NCI-H1092 treated with DMSO at 0.1 percent for 48 hours (cell line): ENCODE data around the gene ITPKB.
A peak's percentile ranks its signal among the peaks of the same experiment; 100 is the strongest.
"Not testable (repeated sequence)": the region's sequence is repeated elsewhere in the genome, so short reads cannot be mapped to it uniquely, and the experiment has no call there.

Source experiments
- DNase-seq: peaks from one replicate; lab custom pipeline; 2025; lab: John Stamatoyannopoulos, UW

ITPKB gene

DNA sequence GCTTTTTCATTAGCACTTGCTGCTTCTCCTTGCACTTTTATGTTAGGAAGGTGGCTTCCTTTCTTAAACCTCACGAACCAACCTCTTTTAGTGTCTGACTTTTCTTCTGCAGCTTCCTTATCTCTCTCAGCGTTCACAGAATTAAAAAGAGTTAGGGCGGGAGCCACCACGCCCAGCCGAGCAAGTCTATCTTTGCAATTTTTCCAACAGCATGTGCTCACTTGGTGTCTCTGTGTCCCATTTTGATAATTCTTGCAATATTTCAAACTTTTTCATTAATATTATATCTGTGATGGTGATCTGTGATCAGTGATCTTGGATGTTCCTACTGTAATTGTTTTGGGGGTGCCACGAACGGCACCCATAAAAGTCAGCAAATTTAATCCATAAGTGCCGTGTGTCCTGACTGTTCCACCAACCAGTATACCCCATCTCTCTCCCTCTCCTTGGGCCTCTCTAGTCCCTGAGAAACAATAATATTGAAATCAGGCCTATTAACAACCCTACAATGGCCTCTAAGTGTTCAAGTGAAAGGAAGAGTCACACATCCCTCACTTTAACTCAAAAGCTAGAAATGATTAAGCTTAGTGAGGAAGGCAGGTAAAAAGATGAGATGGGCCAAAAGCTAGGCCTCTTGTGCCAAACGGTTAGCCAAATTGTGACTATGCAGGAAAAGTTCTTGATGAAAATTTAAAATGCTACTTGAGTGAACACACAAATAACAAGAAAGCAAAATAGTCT is 15.9 kb upstream of the ITPKB start:
- DNase-seq = no peak

DNA sequence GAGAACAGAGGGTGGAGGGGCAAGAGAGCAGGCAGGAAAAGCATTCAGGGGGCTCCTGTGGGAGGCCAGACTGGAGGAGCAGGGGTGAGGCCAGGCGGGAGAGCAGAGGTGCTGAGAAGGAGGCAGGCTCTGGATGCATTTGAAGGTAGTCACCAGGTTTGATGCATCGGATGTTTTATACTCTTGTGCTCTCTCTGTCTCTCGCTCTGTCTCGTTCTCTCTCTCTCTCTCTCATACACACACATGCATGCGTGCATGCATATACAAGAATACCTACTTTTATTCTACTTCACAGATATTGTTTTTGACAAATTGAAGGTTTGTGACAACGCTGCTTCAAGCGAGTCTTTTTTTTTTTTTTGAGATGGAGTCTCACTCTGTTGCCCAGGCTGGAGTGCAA is 15.0 kb upstream of the ITPKB start:
- no peak for DNase-seq

DNA sequence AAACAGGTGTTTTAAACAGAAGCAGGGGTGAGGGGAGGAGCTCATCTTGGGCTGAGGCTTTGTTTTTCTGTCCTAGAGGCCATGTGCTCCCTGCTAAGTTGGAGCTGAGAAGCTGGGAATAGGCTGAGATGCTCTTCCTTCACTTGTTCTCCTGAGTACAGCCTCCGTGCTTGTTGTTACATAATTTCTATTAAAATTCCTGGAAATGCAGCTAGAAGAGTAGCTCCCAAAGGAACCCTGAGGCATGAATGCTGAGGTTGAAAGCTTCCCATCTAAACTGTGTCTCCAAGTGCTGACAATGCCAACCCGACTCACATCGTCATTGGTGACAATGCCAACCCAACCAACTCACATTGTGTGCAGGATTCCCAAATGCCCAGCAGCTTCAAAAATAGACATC is 12.6 kb upstream of the ITPKB start:
- no peak for DNase-seq

DNA sequence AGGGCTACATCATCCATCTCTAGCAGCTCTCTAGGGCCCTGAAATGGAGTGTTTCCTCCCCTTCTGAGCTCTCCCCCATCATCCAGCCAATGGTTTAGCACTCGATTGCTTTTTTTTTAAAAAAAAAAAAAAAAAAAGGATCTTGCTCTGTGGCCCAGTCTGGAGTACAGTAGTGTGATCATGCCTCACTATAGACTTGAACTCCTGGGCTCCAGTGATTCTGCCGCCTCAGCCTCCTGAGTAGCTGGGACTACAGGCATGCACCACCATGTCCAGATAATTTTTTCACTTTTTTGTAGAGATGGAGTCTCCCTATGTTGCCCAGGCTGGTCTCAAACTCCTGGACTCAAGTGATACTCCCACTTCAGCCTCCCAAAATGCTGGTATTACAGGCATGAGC is 12.1 kb upstream of the ITPKB start:
- DNase-seq = no peak

DNA sequence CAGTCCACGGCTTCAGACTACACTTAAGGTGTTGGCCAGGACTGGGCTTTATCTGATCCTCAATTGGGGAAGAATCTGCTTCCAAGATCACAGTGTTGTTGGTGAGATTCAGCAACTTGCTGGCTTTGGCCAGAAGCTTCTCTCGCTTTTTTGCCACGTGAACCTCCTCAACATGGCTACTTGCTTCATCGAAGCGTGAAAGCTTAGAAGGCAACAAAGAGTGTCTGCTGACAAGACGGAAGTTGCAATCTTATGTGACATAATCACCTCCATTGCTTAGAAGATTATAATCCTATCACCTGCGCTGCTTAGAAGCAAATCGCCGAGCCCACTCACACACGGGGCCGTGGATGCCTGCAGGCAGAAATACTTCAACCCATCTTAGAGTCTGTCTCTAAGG is 10.4 kb upstream of the ITPKB start:
- no peak for DNase-seq

DNA sequence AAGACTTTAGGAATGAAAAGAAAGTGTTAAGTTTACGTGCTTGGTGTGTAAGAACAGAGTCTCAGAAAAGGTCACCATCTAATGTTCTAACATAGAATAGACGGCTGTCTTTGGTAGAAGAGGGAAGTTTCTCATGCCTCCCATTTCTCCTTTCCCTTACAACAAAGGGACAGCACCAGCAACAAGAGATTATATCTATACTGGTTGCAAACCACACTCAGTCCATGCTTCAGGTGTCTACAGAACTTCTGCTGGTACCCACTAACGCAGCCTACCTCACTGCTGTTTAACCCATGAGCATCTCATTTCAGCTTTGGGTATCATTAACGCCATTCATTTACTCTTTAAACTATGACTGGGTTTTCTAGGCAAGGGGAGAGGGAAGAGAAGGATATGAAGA is 9.2 kb upstream of the ITPKB start:
- DNase-seq = no peak

DNA sequence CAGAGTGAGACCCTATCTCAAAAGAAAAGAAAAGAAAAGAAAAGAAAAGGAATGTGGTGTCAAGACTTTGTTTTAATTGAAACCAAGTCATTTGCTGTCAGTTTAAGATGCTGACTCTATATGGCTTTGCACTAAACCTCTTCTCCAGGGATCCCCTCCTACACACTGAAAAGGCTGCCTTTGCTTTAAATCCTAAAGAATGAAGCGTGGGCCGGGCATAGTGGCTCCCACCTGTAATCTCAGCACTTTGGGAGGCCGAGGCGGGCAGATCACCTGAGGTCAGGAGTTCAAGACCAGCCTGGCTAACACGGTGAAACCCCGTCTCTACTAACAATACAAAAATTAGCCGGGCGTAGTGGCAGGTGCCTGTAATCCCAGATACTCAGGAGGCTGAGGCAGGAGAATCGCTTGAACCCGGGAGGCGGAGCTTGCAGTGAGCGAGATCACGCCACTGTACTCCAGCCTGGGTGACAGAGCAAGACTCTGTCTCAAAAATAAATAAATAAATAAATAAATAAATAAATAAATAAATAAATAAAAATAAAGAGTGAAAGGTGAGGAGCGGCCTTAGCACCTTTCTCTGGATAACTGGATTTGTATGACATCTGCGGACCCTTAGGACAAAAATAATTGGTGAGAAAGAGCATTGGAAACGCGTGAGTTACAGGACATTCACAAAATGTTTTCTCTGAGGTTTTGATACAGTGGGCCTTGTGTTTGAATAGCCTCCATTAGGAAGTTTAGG is 8.6 kb upstream of the ITPKB start:
- DNase-seq = not testable (repeated sequence)

DNA sequence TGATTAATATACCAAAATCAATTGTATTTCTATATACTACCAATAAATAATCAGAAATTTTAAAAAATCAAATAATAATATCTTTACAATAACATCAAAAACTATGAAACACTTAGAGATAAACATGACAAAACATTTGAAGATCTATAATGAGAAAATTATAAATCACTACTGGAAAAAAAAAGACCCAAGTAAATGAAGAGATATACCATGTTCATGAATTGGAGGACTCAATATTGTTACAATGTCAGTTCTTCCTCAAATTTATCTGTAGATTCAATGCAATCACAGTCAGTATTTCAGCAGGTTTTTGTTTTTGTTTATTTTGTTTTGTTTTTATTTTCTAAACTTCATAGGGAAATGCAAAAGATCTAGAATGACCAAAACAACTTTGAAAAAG is 4.2 kb upstream of the ITPKB start:
- no peak for DNase-seq

DNA sequence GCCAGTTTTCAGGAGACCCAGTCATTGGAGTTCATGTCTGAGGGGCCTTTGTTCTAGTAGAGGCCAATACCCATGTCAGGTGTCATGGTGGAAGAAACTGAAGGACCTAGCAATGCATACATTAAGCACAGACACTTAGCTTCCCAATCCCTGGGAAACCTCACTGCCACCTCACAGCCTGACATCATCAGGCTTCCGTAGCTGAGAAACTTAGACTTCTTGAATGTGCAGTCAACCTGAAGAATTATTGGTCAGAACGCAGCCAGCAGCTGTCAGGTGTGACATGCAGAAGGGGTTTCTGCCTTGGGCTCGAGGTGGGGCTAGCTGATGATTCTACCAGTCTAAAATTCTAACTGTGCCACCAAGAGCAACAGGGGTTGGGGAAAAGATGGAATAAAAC is 1.9 kb upstream of the ITPKB start:
- DNase-seq = no peak

DNA sequence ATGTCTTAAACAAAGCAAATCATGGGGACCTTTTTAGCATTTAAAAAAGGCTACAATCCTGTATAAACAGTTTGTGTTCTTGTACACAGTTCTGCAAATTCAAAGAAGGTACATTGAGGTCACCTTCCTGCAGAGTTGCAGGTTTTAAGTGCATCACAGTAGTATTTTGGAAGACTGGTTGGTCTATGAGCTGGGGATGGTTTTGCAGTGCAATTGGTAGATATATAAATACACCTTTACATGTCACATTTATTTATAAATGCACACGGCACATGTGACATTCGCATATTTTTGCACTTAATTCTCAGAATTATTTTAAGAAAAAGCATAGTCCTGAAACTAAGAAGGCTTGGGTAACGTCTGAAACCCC is 599 bp upstream of the ITPKB start:
- DNase-seq = no peak

DNA sequence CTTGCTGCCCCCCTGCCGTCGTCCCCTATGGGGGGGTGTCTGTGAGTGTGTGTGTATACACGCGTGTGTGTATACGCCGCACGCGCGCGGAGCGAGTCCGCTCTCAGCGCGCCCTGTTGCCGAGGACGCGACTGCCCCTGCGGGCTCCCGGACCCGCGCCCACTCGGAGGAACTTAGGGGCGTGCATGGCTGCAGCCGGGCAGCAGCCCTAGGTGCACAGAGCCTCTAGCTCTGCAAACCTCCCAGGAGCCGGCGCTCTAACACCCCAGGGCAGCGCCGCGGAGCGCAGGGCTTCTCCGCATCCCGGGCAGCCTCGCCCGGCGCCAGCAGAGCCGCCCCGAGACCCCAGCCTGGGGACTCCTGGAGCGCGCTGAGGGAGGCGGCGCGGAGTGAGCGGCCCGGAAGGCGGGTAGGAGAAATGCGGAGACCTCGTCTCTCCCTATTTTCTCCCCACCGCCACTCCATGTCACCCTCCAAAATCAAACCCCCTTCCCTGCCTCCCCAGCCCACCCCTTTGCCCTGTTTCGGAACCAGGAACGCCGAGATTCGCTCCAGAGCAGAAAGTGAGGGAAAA is 574 bp downstream of the ITPKB start:
- DNase-seq = peak; percentile 50

DNA sequence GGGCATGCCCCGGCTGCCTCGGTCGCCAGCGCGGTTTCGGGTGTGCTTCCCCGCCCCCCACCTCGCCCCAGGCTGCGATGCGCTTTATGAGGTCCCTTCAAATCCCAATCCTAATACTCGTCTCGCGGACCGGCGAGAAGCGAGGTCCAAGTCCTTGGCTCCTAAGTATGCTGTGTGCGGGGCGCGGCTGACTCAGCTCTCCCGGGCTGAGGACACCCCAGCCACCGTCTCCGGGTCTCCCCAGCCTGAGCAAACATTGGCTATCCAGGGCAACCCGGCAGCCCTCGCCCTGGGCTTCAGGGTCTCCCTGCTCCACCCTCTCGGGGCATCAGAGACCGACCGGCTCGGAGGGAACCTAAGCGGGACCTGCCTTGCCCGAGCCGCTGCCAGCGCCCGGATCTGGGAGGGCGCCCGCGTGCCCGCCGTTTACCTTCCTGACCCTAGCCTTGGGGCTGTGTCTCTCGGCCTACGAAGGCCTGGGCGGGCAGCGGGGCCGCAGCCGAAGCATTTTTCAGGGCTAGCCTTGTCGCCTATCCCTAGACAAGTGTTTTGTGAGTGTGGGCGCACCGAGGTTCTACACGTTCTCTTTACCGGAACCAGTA is 1.2 kb downstream of the ITPKB start:
- DNase-seq = peak; percentile 50

DNA sequence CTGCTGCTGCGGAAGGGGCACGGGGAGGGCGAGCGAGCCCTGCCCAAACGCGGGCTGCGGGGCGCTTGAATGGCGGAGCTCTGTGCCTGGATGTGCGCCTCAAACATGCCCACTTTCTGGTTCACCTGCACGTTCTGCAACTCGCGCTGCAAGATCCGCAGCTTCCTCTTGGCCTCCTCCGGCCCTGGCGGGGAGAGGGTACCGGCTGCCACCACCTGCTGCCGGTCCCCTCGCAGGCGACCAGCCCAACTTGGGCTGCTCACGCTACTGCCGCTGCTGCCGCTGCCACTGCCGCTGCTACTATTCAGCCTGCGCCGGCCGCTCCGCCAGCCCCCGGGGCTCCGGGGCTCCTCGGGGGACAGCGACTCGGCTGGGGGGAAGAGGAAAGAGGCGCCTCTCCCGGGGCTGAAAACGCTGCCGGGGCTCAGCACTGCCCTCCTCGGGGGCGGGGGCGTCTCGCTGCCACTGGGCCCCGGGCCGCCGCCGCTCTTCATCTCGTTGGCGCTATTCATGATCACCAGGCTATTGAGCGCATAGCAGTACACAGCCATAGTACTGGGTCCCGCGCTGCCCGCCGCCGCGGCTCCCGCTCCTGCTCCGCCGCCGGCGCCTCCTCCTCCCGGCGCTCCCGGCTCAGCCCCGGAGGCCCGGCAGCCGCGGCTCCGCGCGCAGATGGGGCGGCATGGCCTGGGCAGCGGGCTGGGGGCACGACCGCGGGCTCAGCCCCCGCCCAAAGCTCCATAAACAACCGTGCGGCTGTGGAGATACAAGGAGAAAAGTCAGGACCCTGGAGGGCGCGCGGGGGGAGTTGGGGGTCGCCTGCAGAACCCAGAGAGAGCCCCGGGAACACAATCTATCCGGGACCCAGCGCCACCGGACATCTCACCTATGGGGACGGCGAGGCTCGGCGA is 1.9 kb downstream of the ITPKB start:
- DNase-seq = peak; percentile 54

DNA sequence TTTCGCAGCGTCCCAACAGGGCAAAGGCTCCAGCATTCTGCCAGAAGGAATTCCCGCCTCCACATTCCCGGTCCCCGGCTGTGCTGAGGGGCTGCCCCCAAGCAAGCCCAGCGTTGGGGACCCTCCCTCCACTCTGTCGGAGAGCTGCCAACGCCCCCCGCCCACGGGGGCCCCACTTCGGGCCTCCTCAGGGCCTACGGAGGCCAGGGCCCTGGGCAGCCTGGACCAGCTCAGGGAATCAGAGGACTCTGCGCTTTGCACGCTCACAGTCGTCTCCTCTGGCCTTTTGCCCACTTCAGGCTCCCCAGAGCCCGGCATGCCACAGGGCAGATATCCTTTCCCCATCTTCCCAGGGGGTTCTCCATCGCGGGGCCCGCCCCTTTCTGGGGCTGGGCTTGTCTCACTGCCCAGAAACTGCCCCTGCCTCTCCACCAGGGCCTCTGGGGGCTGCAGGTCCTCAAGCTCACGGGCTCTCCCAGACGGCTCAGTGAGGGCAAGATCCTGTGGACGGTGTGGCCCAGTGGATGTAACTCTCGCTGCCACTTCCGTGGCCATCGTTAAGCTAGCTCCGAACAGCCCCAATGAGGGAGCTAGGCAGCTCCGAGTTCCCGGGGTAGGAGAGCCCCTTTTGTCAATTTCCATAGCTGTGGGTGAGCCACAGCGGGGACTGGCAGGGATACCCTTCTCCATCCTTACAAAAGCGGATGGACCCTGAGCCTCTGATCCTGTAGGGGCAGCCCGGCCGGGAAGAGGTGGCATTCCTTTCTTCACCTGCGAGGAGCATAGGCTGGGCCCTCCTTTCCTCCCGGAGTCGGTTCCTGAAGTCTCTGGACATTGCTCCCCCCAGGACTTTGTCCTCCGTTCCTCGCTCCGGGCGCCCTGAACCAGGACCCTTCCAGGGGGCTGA is 2.8 kb downstream of the ITPKB start:
- DNase-seq = no peak

DNA sequence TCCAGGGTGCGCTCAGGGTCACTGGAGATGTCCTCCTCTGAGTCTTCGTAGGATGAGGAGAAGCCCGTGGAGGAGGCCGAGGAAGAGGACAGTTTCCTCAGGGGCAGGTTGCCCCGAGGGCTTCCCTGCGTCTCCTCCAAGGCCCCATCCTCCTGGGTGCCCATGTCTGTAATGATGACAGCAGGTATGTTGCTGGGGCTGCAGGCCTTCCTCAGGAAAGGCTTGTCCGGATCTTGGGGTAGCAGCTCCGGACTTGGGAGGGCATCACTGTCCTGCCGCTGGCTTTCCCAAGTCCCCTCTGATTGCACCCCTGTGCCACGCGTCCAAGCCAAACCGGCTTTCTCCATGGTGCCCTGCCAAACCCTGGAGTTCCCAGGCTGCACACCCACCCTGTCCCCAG is 3.5 kb downstream of the ITPKB start:
- DNase-seq = no peak

DNA sequence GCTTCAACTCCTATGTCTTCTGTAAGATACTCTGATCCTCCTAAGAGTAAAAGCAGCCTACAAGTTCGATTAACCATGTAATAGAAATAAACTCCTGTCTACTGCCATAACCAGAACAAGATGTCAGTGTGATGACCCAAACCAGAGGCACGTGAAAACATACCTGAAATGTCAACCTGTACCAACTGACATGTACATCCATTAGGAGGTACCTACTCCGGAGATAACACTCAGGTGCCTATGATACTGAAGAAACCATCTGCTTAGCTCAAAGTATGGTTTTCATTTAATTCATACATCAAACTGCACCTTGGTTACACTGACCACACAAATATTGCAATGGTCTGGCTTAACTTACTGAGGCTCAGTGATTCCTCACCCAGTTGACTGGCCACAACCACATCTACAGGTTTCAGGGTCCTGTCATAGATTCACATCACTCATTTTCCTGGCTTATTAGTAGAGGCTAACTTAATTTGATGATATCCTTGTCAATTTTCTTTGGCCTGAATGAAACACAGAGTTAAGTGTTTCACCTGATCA is 4.4 kb downstream of the ITPKB start:
- no peak for DNase-seq

DNA sequence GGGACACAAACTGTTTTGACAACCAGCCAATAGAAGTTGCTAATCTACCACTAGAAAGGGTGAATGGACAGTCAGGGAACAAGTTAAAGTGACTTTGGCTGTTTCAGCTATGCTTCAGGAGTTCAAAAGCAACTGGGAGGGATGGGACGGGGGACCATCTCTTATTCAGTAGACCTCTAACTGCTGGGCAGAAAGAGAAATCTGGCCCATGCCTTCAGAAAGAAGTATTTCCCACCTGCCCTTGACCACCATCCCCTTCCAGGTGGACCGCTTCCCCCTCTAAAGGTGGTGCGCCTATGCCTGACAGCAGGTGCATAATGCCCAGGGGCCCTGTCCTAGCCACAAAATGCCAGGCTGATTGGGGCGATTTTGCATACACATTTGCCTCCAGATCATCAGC is 5.2 kb downstream of the ITPKB start:
- DNase-seq = no peak

DNA sequence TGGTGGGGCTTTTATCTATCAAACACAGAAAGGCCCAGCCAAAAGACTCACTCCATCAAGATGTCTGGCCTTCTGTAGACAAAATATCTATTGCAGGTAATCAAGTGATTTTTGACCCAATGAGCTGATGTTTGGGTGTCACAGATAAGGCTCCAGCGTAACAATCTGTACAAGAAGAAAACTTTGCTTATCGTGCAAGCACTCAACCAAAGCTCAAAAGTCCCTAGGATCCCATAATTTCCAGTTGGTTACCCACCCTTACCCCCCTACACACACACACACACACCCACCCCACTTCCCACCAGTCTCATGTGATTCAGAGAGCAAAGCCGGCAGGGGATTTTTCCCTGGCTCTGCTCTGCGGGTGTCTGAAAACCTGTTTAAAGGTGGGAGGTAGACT is 5.8 kb downstream of the ITPKB start:
- DNase-seq = no peak

DNA sequence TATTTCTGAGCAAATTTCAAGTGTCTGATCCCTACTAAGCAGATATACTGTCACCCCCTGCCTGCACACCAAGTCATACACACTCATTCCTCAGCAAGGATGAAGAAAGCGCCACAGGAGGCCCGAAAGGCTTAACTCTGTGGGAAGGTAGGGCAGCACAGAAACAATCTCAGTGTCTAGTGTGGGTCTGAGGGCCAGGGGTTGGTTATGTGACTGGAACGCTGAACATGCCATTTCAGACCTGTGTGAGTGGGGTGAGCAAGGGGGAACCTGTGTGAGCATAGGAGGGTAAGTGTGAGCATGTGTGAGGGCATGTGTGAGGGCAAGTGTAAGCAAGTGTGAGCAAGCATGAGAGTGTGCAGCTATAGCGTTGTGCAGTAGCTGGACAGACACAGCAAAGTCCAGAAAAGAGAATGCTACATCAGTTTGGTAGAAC is 6.2 kb downstream of the ITPKB start:
- DNase-seq = no peak

DNA sequence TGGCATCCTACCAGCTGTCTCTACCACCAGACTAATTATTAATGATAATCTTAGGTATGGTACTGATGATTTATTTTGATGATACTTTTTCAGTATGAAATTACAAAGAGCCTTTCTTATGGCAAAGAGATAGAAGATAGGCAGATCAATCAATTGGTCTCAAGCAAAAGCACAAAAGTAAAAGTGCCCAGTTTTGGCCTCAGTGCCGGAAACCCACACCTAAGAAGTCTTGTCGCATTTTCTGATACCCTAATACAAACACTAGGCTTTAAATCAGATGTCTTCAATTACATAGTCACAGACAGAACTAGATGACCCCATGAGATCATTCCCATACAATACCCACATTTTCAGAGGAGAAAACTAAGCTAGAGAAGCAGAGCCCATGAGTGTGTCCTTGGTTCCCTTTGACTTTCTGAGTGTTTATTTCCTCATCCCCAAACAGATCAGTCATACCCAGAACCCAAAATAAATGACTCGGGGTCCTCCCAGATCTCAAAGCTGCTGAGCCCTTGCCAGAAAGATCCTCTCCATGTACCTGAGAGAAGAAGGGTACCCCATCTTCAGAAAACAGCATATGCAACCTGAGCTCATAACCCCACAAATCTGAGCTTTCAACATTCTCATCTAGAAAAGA is 7.7 kb downstream of the ITPKB start:
- no peak for DNase-seq
